ENCODE data around the gene C4orf50.

- TF ChIP-seq CTCF (IDR thresholded peaks at IDR 0.05; ENCODE audit: insufficient read depth, low read length, poor library complexity, severe bottlenecking) (no peak), EZH2phosphoT487 (conservative IDR thresholded peaks at IDR 0.05; ENCODE audit: low read length) (no peak)
These were observed 41.8 kb downstream of the C4orf50 start for GRCh38 chr4:5976431-5976830.

Measured in SU-DHL-6 (cell line).